ENCODE data around the gene MRPL45. TPM values are rescaled to one million over a fixed set of nuclear protein-coding genes. Genes with fewer than 3 reads are reported as not detected.
A peak's percentile ranks its signal among the peaks of the same experiment; 100 is the strongest.

The MRPL45 gene
- total and polyA plus RNA-seq, 9 of the 15 experiments (the other 6 are each of a cell fraction or from before 2014, with no cell fraction given): 48.4 to 228 (median 76.8) TPM

GRCh38 chr17:38322156-38322779, 25.3 kb downstream of the MRPL45 start:
- peaks cover 6% of the 10 kb centered on the region; the same call in 1 of the 2 replicates for H4K20me1 ChIP-seq (replicated peaks; ENCODE audit: control insufficient read depth, insufficient read depth, low read length)
- no peak overlapping the region for H2AFZ ChIP-seq (ENCODE audit: low read depth, low read length)
- POLR2A ChIA-PET: interaction anchor here (0.6 to 0.9 kb wide), 2 partner anchors 81 to 471 kb away, joined by 3 to 4 read pairs; no protein-coding TSS in a partner anchor
- peaks cover 0 to 15% of the 10 kb centered on the region in 2 experiments; a peak in 4 of 5 replicates for H3K4me1 ChIP-seq (replicated peaks in 1 of 2; ENCODE audit: control insufficient read depth in 2 of 2, insufficient read depth in 2 of 2, low read length in 2 of 2)
- intact Hi-C loops (cut with micrococcal nuclease) (no loop called here), in situ Hi-C loops (cut with MboI) (no loop called here)
- H3K9me1 ChIP-seq (ENCODE audit: control insufficient read depth, insufficient read depth, low read length): peaks cover 6% of the 10 kb centered on the region
- no peak overlapping the region for H3K4me3 ChIP-seq
- peaks cover 48% of the 10 kb centered on the region; the same call in 2 of the 3 replicates for H3K36me3 ChIP-seq (ENCODE audit: control insufficient read depth, insufficient read depth, low read length)
- FAIRE-seq (no peak), DNase-seq (ENCODE audit: extremely low read depth in 1 of 4, low spot score in 3 of 4) (peak; percentile 75 to 83 (median 80)), ATAC-seq (peak; percentile 81)
- H3K79me2 ChIP-seq (ENCODE audit: control insufficient read depth, insufficient read depth, low read length): no peaks in the 10 kb centered on the region
- 11% methylated on average over 6 of the region's 8 CpGs for WGBS (ENCODE audit: insufficient coverage, low coverage, missing lambda C conversion rate)
- H3K9me3 ChIP-seq (replicated peaks; ENCODE audit: control insufficient read depth, insufficient read depth, low read depth, low read length): no peaks in the 10 kb centered on the region
- H3K27me3 ChIP-seq (ENCODE audit: control insufficient read depth in 2 of 2, insufficient read depth in 2 of 2, low read length in 2 of 2): peaks cover 0 to 3% of the 10 kb centered on the region in 2 experiments; a peak in 1 of 5 replicates
- H3K4me2 ChIP-seq (ENCODE audit: insufficient read depth, low read length): no peak overlapping the region
- CTCF ChIA-PET (ENCODE audit: low intra/inter-chr PET ratio): no interaction called here
- no peak overlapping the region for H3K27ac ChIP-seq (ENCODE audit: extremely low read depth, low read depth, low read length)
- no peak overlapping the region for H3K9ac ChIP-seq (ENCODE audit: insufficient read depth in 1 of 2, low read depth in 2 of 2, low read length in 2 of 2)
- BruUV-seq (replicated peaks): no TSS peak
- no peak for TF ChIP-seq ELK3 (CRISPR knock-in tag; IDR thresholded peaks at IDR 0.05)
- no peak for TF ChIP-seq E2F6 (IDR thresholded peaks at IDR 0.05; ENCODE audit: borderline replicate concordance in 1 of 2, extremely low read depth in 1 of 2, insufficient read depth in 1 of 2, insufficient read length in 1 of 2, low read depth in 1 of 2, low read length in 1 of 2, poor library complexity in 1 of 2, severe bottlenecking in 1 of 2)
- no peak for TF ChIP-seq ZNF398 (CRISPR knock-in tag; IDR thresholded peaks at IDR 0.05)
- TF ChIP-seq TFAM (CRISPR knock-in tag; conservative IDR thresholded peaks at IDR 0.05): no peak
- TF ChIP-seq ZBTB7A (IDR thresholded peaks at IDR 0.05; ENCODE audit: borderline replicate concordance, control insufficient read depth, low read depth, low read length): no peak
- no peak for TF ChIP-seq TGIF2 (CRISPR knock-in tag; IDR thresholded peaks at IDR 0.05)
- TF ChIP-seq NCOA1 (IDR thresholded peaks at IDR 0.05; ENCODE audit: low read depth): no peak
- no peak for TF ChIP-seq RAD51 (IDR thresholded peaks at IDR 0.05; ENCODE audit: borderline replicate concordance, low read depth)
- TF ChIP-seq MYC (IDR thresholded peaks at IDR 0.05; ENCODE audit: low read depth, low read length): 0 out of 2 replicates have a peak, but pooled peaks have one; percentile 13
- no peak for TF ChIP-seq MYC (CRISPR knock-in tag; IDR thresholded peaks at IDR 0.05; ENCODE audit: borderline replicate concordance, low read depth)

Data from K562 (cell line).